ENCODE data around the gene RAI1.

DNA sequence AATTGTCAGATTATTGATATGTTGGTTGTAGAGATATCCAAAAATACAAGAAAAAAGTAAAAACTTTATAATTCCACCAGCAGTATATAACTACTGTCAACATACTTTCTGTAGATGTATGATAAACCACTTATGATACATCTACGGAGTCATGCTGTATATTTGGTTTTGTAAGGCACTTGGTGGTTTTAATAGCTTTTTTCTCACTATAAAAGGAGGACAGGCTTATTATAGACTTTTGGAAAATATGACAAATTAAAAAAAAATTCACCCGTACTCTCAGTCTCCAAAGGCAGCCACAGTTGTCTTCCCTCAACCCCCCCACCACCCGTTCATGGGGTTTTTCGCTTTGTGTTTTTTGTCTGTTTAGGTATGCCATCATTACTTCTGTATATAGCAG is 14.8 kb downstream of the RAI1 start:
- TF ChIP-seq, protein P1, sequence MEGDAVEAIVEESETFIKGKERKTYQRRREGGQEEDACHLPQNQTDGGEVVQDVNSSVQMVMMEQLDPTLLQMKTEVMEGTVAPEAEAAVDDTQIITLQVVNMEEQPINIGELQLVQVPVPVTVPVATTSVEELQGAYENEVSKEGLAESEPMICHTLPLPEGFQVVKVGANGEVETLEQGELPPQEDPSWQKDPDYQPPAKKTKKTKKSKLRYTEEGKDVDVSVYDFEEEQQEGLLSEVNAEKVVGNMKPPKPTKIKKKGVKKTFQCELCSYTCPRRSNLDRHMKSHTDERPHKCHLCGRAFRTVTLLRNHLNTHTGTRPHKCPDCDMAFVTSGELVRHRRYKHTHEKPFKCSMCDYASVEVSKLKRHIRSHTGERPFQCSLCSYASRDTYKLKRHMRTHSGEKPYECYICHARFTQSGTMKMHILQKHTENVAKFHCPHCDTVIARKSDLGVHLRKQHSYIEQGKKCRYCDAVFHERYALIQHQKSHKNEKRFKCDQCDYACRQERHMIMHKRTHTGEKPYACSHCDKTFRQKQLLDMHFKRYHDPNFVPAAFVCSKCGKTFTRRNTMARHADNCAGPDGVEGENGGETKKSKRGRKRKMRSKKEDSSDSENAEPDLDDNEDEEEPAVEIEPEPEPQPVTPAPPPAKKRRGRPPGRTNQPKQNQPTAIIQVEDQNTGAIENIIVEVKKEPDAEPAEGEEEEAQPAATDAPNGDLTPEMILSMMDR (IDR thresholded peaks at IDR 0.05) = no peak
- TF ChIP-seq POLR2A (IDR thresholded peaks at IDR 0.05) = no peak

Measured in esophagus squamous epithelium (tissue), 4 donors.